ENCODE results near the gene SCAMP2.

GRCh38 chr15:74896316-74896715 is 23.2 kb upstream of the SCAMP2 start:
- no peak for TF ChIP-seq CTCF (IDR thresholded peaks at IDR 0.05)
- TF ChIP-seq POLR2A (IDR thresholded peaks at IDR 0.05), result no peak
